ENCODE data around the gene SPG11.

DNA sequence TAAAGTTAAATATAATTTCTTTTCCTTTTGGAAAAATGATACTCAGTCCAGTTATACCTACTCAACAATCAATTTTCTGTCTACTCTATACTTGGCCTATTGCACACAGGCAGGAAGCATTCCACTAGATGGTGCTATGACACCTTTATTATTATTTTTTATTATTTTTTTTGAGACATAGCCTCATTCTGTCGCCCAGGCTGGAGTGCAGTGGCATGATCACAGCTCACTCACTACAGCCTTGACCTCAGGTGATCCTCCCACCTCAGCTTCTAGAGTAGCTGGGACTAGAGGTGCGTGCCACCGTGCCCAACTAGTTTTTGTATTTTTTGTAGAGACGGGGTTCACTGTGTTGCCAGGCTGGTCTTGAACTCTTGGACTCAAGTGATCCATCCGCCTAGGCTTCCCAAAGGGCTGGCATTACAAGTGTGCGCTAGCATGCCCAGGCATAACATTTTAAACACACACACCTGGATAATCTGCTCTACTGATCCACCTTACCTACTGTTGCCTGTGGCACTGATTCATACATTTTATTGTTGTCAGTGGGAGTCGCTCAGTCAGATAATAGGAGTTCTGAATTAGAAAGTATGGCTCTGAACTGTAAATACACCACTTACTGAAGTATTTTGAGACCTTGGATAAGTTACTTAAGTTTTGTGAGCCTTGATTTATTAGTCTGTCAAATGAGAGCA, 70.3 kb downstream of the SPG11 start:
- TF ChIP-seq, protein P1, sequence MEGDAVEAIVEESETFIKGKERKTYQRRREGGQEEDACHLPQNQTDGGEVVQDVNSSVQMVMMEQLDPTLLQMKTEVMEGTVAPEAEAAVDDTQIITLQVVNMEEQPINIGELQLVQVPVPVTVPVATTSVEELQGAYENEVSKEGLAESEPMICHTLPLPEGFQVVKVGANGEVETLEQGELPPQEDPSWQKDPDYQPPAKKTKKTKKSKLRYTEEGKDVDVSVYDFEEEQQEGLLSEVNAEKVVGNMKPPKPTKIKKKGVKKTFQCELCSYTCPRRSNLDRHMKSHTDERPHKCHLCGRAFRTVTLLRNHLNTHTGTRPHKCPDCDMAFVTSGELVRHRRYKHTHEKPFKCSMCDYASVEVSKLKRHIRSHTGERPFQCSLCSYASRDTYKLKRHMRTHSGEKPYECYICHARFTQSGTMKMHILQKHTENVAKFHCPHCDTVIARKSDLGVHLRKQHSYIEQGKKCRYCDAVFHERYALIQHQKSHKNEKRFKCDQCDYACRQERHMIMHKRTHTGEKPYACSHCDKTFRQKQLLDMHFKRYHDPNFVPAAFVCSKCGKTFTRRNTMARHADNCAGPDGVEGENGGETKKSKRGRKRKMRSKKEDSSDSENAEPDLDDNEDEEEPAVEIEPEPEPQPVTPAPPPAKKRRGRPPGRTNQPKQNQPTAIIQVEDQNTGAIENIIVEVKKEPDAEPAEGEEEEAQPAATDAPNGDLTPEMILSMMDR (IDR thresholded peaks at IDR 0.05; ENCODE audit: borderline replicate concordance, extremely low read depth, low read length, poor library complexity, severe bottlenecking): peak; percentile 57
- TF ChIP-seq EZH2 (IDR thresholded peaks at IDR 0.05; ENCODE audit: borderline replicate concordance, low read depth, low read length, severe bottlenecking): no peak
